Spleen (tissue), 11 donors: ENCODE data around the gene JSRP1. TPM values are rescaled to one million over a fixed set of nuclear protein-coding genes. Genes with fewer than 3 reads are reported as not detected.

Experiments
- DNase-seq: peaks from one replicate; pipeline ENCODE4 v3.0.0-alpha.2; 2020
- H3K27ac ChIP-seq, 8 donors: fragments of 200-600 bp; sonication (generic) in 7 of 8; 1 replicate in 4 of 8; 2 replicates in 4 of 8; pipeline versions ENCODE4 v1.5.0 to v1.8.0; 2016 to 2021; ENCODE audit warnings: inconsistent platforms in 4 of 8, mild to moderate bottlenecking in 4 of 8, moderate library complexity in 1 of 8
- H3K27me3 ChIP-seq, 7 donors: fragments of 200-600 bp; sonication (generic) in 6 of 7; replicated peaks in 1 of 7; 1 replicate in 4 of 7; 2 replicates in 3 of 7; pipeline versions ENCODE4 v1.5.0 to v1.8.0; 2016 to 2021; ENCODE audit warnings: inconsistent platforms in 3 of 7, mild to moderate bottlenecking in 1 of 7
- H3K36me3 ChIP-seq, 6 donors: fragments of 200-600 bp; sonication (generic) in 5 of 6; 1 replicate in 4 of 6; 2 replicates in 2 of 6; pipeline versions ENCODE4 v1.5.0 to v1.8.0; 2016 to 2021; ENCODE audit warnings: inconsistent platforms in 2 of 6
- H3K4me1 ChIP-seq, 6 donors: fragments of 200-600 bp; sonication (generic) in 5 of 6; 1 replicate in 3 of 6; 2 replicates in 3 of 6; pipeline versions ENCODE4 v1.5.0 to v1.8.0; 2016 to 2021; ENCODE audit warnings: inconsistent platforms in 3 of 6
- H3K4me3 ChIP-seq, 8 donors: fragments of 200-600 bp; sonication (generic) in 7 of 8; 1 replicate in 4 of 8; 2 replicates in 4 of 8; pipeline versions ENCODE4 v1.5.0 to v1.8.0; 2016 to 2021; ENCODE audit warnings: inconsistent platforms in 4 of 8, mild to moderate bottlenecking in 4 of 8, moderate library complexity in 2 of 8
- H3K9me3 ChIP-seq, 8 donors: fragments of 200-600 bp; sonication (generic) in 7 of 8; 1 replicate in 4 of 8; 2 replicates in 4 of 8; pipeline versions ENCODE4 v1.5.0 to v1.8.0; 2016 to 2021; ENCODE audit warnings: inconsistent platforms in 4 of 8
- POLR2A ChIP-seq, 3 donors: fragments of 450-650 bp; IDR thresholded peaks; one replicate each; pipeline ENCODE4 v1.5.1; 2017; ENCODE audit warnings: antibody characterized with exemption in 3 of 3, mild to moderate bottlenecking in 1 of 3
- POLR2AphosphoS5 ChIP-seq, 3 donors: sonication (generic); formaldehyde crosslinking; IDR thresholded peaks; one replicate each; pipeline ENCODE4 v1.5.1; 2017; ENCODE audit warnings: antibody characterized with exemption in 3 of 3
- WGBS, 5 donors: extraction: QIAGEN DNeasy Blood & Tissue Kit in 3 of 5; methylation state at CpG; one replicate each; pipeline versions ENCODE4 v1.1.5 to v1.1.7; 2013 to 2018; 5-methylcytosine and 5-hydroxymethylcytosine counted together
- intact Hi-C: fragments of 100-400 bp; cut with DNase I; formaldehyde crosslinking; loops from one replicate; pipeline ENCODE4 v1.15.0; 2023; ENCODE audit warnings: low total_unique reads
- polyA plus RNA-seq, 3 donors: library from polyadenylated mRNA; stranded (reverse); fragments of 200-250 nt; gene quantifications; one replicate each; pipeline ENCODE4 v1.2.1, GENCODE V29; 2013
- total RNA-seq, 7 donors: library from RNA; depleted of rRNA in 3 of 7; stranded (reverse); fragments of >200 nt in 3 of 7; fragmentation: NEBNext Ultra II Directional in 4 of 7; extraction: Animal tissue kit (Norgen Biotek cat#: 25700) in 4 of 7; gene quantifications; one replicate each; pipeline versions ENCODE4 v1.1.0 to v1.2.1, GENCODE V29; 2016 to 2021
- TF ChIP-seq, protein P1 (sequence below), 11 experiments: fragments of 200-600 bp in 7 of 11; fragments of 450-650 bp in 4 of 11; sonication (generic) in 4 of 11; IDR thresholded peaks in 8 of 11; conservative IDR thresholded peaks in 3 of 11; 1 replicate in 7 of 11; 2 replicates in 4 of 11; pipeline versions ENCODE4 v1.4.0 to v1.8.0; 2016 to 2021; ENCODE audit warnings: antibody characterized with exemption in 11 of 11, inconsistent platforms in 4 of 11, mild to moderate bottlenecking in 1 of 11
- donor health status: healthy with polysubstance abuse.
- donor health status: DM: no; HTN: no; CAD: no; lungs with moderate emphysema.
- donor health status: DM: no; HTN: no; CAD: no.
- donor health status: Bipolar disorder and iron deficiency.
- donor health status: healthy.
- donor health status: DM: no; HTN: no; CAD: no.
- donor health status: DM: yes; HTN: yes; CAD: no.

Gene JSRP1
- total and polyA plus RNA-seq, 10 donors: 1.2 to 4.8 (median 3.1) TPM

DNA sequence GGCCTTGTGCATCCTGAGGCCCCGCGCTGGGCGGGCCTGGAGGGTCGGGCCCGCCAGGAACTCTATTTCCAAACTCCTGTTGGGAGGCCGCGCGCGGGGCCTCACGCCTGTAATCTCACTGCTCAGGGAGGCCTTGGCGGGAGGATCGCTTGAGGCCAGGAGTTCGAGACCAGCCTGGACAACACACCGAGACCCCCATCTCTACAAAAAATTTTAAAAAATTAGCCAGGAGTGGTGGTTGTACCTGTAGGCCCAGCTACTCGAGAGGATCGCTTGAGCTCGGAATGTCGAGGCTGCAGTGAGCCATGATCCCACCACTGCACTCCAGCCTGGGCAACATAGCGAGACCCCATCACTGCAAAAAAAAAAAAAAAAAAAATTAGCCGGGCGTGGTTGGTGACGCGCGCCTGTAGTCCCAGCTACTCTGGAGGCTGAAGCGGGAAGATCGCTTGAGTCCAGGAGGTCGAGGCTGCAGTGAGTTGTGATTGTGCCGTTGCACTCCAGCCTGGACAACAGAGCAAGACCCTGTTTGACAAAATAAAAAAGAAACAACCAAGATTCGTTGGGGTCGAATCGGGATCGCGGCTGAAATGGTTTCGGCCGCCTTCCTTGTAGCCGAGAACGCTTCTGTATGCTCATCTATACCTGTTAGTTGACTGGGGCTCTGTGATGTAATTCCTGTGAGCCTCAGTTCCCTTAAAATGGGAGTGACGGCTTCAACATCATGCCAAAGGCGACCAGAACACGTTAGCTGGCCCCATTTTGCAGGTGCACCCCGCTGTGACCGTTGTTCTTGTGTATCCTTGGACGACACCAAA lies 19.0 kb downstream of the JSRP1 start:
- intact Hi-C loops: loop anchor here (5.0 to 10.0 kb wide), 2 partner anchors 72 to 155 kb away; partner anchors contain the start of gene DOT1L
- Histone ChIP-seq H3K4me1 (peaks cover 56 to 90% (median 78%) of the 10 kb centered on the region in 6 donors), H3K9me3 (no peaks in the 10 kb centered on the region), H3K27ac (peak overlapping the region; percentile 89 to 100 (median 99)), H3K27me3 (no peaks in the 10 kb centered on the region), H3K4me3 (peak overlapping the region; percentile 74 to 98 (median 94)), H3K36me3 (peaks cover 0 to 37% (median 17%) of the 10 kb centered on the region in 6 donors)
- DNase-seq: no peak
- TF ChIP-seq POLR2A (IDR thresholded peaks at IDR 0.05) (no peak), POLR2AphosphoS5 (IDR thresholded peaks at IDR 0.05) (no peak)
- TF ChIP-seq, protein P1, sequence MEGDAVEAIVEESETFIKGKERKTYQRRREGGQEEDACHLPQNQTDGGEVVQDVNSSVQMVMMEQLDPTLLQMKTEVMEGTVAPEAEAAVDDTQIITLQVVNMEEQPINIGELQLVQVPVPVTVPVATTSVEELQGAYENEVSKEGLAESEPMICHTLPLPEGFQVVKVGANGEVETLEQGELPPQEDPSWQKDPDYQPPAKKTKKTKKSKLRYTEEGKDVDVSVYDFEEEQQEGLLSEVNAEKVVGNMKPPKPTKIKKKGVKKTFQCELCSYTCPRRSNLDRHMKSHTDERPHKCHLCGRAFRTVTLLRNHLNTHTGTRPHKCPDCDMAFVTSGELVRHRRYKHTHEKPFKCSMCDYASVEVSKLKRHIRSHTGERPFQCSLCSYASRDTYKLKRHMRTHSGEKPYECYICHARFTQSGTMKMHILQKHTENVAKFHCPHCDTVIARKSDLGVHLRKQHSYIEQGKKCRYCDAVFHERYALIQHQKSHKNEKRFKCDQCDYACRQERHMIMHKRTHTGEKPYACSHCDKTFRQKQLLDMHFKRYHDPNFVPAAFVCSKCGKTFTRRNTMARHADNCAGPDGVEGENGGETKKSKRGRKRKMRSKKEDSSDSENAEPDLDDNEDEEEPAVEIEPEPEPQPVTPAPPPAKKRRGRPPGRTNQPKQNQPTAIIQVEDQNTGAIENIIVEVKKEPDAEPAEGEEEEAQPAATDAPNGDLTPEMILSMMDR (IDR thresholded peaks at IDR 0.05 in 8 of 11, conservative IDR thresholded peaks at IDR 0.05 in 3 of 11): no peak
- WGBS, 5 donors: 37 to 48% (median 42%) methylated on average over 33 to 43 of the region's 43 CpGs

DNA sequence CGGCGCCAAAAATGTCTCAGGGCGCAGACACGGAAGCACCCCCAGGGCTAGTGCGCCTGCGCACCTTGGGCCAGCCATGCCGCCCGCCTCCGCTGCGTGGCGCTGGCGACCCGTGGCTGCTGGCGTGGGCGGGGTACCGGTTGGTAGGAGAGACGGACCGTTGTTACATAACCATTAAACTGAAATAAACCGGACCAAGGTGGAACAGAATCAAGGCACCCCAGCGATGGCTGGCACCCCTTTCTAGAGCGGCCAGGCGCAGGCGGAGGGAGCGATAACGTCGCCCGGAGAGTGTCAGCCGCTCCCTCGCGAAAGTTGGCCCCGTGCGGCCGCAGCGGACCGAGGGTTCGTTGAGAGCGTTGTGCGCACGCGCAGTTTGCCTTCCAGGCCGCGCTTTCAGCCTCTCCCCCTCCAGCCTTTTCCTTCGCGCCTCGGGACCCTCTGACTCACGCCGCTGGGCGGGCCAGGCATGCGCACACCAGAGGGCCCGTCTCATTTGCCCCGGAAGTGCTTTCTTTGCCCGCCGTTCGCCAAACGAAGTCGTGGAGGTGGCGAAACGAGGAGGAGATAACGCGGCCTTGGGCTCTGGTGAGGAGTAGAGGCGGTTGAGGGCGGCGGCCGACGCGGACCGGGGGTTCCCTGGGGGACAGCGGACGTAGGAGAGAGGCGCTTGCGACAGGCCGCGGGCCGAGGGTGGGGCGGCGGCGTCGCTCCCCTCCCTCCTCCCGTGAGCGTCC lies 19.7 kb downstream of the JSRP1 start, which contains the start of the genes PLEKHJ1 and SF3A2:
PLEKHJ1 (minus strand) TSS at position 16 of the 737 bp plus-strand sequence. CDS start 81 bp downstream, outside the sequence.
SF3A2 (plus strand) TSS at position 511 of the 737 bp plus-strand sequence. CDS start 6,595 bp downstream, outside the sequence.
- Histone ChIP-seq H3K9me3 (no peaks in the 10 kb centered on the region), H3K36me3 (peaks cover 0 to 39% (median 19%) of the 10 kb centered on the region in 6 donors), H3K4me3 (peak within 1 kb of the TSS; percentile 74 to 98 (median 94)), H3K4me1 (peaks cover 49 to 89% (median 71%) of the 10 kb centered on the region in 6 donors), H3K27me3 (no peaks in the 10 kb centered on the region), H3K27ac (peak within 1 kb of the TSS; percentile 89 to 100 (median 99))
- TF ChIP-seq, protein P1 (IDR thresholded peaks at IDR 0.05 in 8 of 11, conservative IDR thresholded peaks at IDR 0.05 in 3 of 11): peak; percentile 99 to 100 (median 100)
- TF ChIP-seq POLR2AphosphoS5 (IDR thresholded peaks at IDR 0.05) (peak; percentile 93 to 96 (median 95)), POLR2A (IDR thresholded peaks at IDR 0.05) (peak; percentile 3 to 79 (median 63))
- DNase-seq: peak; percentile 99
- WGBS, 5 donors: 0% methylated on average over 57 to 80 of the region's 80 CpGs
- intact Hi-C loops: loop anchor here (5.0 to 10.0 kb wide), 2 partner anchors 72 to 156 kb away; partner anchors contain the start of gene DOT1L

DNA sequence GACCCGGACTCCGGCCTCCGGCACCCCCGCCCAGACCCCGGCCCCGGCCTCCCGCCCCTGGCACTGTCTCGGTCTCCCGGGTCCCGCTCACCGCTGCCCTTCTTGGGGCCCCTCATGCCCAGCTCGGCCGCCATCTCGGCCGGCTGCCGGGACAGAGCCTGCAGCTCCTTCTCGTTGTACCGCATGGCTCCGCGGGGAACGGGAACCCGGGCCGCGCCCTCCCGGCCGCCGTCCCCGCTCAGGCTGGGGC lies 20.2 kb downstream of the JSRP1 start:
- TF ChIP-seq POLR2AphosphoS5 (IDR thresholded peaks at IDR 0.05) (no peak), POLR2A (IDR thresholded peaks at IDR 0.05) (peak in 2 of 3 donors; percentile 11 to 35)
- DNase-seq: no peak
- Histone ChIP-seq H3K27me3 (no peaks in the 10 kb centered on the region), H3K9me3 (no peaks in the 10 kb centered on the region), H3K4me3 (peak overlapping the region; percentile 74 to 98 (median 94)), H3K27ac (peak overlapping the region; percentile 89 to 100 (median 99)), H3K36me3 (peaks cover 0 to 39% (median 22%) of the 10 kb centered on the region in 6 donors), H3K4me1 (peaks cover 44 to 89% (median 66%) of the 10 kb centered on the region in 6 donors)
- 0 to 1% (median 1%) methylated on average over 12 to 28 of the region's 28 CpGs; no CpG with 5 or more reads in 1 of the 5 donors for WGBS, 5 donors
- intact Hi-C loops: loop anchor here (5.0 to 10.0 kb wide), 2 partner anchors 71 to 156 kb away; partner anchors contain the start of gene DOT1L

DNA sequence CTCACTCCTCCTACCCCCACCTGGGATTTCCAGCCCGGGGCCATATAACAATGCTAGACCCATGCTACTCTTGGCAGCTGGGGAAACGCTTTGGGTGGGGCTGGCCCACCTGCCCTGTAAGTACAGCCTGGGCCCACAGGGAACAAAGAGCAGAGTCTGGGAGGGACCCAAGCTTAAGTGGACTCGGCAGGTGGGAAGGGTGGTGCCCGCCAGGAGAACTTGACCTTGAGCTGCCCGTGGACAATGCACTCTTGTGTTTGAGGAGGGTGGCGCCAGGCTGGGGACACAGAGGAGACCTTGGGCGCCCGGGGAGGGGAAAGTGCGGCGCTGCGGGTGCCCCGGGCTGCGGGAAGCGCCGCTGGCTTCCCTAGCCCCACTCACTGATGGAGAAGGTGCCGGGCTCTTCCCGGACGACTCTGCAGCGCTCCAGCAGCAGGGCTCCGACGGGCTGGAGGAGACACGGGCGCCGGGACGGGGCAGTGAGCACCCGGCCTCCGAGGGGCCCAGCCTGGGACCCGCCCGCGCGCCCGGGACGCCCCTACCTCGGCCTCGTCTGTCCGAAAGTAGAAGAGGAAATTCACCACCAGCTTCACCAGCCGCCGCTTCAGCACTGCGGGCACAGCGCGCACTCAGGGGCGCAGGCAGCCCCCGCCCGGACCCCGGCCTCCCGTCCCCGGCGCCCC lies 20.7 kb downstream of the JSRP1 start:
- H3K36me3 ChIP-seq: peaks cover 0 to 40% (median 27%) of the 10 kb centered on the region in 6 donors
- no peaks in the 10 kb centered on the region for H3K27me3 ChIP-seq
- no peak for DNase-seq
- no peaks in the 10 kb centered on the region for H3K9me3 ChIP-seq
- TF ChIP-seq, protein P1 (IDR thresholded peaks at IDR 0.05 in 8 of 11, conservative IDR thresholded peaks at IDR 0.05 in 3 of 11): no peak
- no peak for TF ChIP-seq POLR2AphosphoS5 (IDR thresholded peaks at IDR 0.05)
- TF ChIP-seq POLR2A (IDR thresholded peaks at IDR 0.05): no peak
- 0 to 1% (median 1%) methylated on average over 13 to 48 of the region's 48 CpGs for WGBS, 5 donors
- H3K4me1 ChIP-seq: peaks cover 40 to 88% (median 61%) of the 10 kb centered on the region in 6 donors
- intact Hi-C loops: loop anchor here (5.0 to 10.0 kb wide), 2 partner anchors 71 to 157 kb away; partner anchors contain the start of gene DOT1L
- peak overlapping the region; percentile 89 to 100 (median 99) for H3K27ac ChIP-seq
- H3K4me3 ChIP-seq: peak overlapping the region; percentile 74 to 98 (median 94)
